ENCODE measurements around the gene CLDN5. TPM values are rescaled to one million over a fixed set of nuclear protein-coding genes. Genes with fewer than 3 reads are reported as not detected.

Gene CLDN5
- total and polyA plus RNA-seq, 2 experiments from 2014 or later = 2.0 to 3.2 TPM

DNA sequence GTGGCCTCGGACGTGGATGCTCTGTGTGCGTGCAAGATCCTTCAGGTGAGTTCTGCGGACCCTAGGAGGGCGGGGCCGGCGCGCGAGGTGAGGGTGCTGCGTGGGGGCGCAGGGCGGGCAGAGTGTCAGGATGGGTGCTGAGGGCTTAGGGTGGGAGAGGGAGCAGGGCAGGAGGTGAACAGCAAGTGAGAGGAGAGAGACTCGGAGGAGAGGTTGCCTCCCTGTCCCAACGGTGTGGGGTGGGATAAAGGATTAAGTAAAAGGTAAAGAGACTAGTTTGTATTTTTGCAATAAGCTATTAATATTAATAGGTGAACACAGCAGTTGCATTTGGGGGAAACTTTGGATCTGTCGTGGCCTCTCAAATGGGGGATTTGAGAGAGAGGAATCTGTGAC lies 44.0 kb downstream of the CLDN5 start:
- Histone ChIP-seq H3K9me2 (ENCODE audit: insufficient read depth) (no peaks in the 10 kb centered on the region), H3K36me3 (ENCODE audit: insufficient read depth) (peaks cover 20% of the 10 kb centered on the region), H3K4me1 (ENCODE audit: insufficient read depth) (peaks cover 13% of the 10 kb centered on the region), H3K4me2 (peak overlapping the region; percentile 96), H3K4me3 (peak overlapping the region; percentile 55), H4K20me1 (replicated peaks; ENCODE audit: insufficient read depth) (peaks cover 36% of the 10 kb centered on the region), H3K27me3 (ENCODE audit: insufficient read depth) (no peaks in the 10 kb centered on the region), H2AFZ (0 out of 2 replicates have a peak overlapping the region, but pooled peaks have one; percentile 18), H3K27ac (ENCODE audit: low read depth) (no peak overlapping the region), H3F3A (replicated peaks; ENCODE audit: low read depth) (no peaks in the 10 kb centered on the region), H3K79me2 (replicated peaks; ENCODE audit: insufficient read depth) (peaks cover 49% of the 10 kb centered on the region)
- ATAC-seq (peak; percentile 11), DNase-seq (ENCODE audit: low spot score) (no peak)
- Mint-ChIP-seq H3K4me3 (peak overlapping the region; percentile 97), H3K27ac (peak overlapping the region; percentile 100), H3K27me3 (ENCODE audit: insufficient read depth, low read depth, poor library complexity) (peaks cover 3% of the 10 kb centered on the region), H3K9me3 (no peaks in the 10 kb centered on the region), H3K4me1 (peaks cover 17% of the 10 kb centered on the region), H3K36me3 (ENCODE audit: low read depth) (peaks cover 25% of the 10 kb centered on the region)
- TF ChIP-seq ETS1 (IDR thresholded peaks at IDR 0.05) (no peak), NANOG (IDR thresholded peaks at IDR 0.05; ENCODE audit: borderline replicate concordance) (no peak), JUNB (IDR thresholded peaks at IDR 0.05; ENCODE audit: unreplicated experiment) (no peak), EZH2phosphoT487 (IDR thresholded peaks at IDR 0.05; ENCODE audit: unreplicated experiment) (no peak), STAT1 (IDR thresholded peaks at IDR 0.05; ENCODE audit: unreplicated experiment) (no peak), REST (IDR thresholded peaks at IDR 0.05; ENCODE audit: unreplicated experiment) (no peak), ZNF331 (CRISPR knock-in tag; IDR thresholded peaks at IDR 0.05; ENCODE audit: low read depth) (no peak), EZH2 (IDR thresholded peaks at IDR 0.05; ENCODE audit: low read depth, unreplicated experiment) (no peak), ZNF114 (CRISPR knock-in tag; IDR thresholded peaks at IDR 0.05) (no peak), CREB1 (CRISPR knock-in tag; IDR thresholded peaks at IDR 0.05; ENCODE audit: low read depth) (no peak), POLR2AphosphoS5 (IDR thresholded peaks at IDR 0.05; ENCODE audit: low read depth) (no peak), ZNF462 (CRISPR knock-in tag; IDR thresholded peaks at IDR 0.05) (no peak)
- TF ChIP-seq, protein P1, sequence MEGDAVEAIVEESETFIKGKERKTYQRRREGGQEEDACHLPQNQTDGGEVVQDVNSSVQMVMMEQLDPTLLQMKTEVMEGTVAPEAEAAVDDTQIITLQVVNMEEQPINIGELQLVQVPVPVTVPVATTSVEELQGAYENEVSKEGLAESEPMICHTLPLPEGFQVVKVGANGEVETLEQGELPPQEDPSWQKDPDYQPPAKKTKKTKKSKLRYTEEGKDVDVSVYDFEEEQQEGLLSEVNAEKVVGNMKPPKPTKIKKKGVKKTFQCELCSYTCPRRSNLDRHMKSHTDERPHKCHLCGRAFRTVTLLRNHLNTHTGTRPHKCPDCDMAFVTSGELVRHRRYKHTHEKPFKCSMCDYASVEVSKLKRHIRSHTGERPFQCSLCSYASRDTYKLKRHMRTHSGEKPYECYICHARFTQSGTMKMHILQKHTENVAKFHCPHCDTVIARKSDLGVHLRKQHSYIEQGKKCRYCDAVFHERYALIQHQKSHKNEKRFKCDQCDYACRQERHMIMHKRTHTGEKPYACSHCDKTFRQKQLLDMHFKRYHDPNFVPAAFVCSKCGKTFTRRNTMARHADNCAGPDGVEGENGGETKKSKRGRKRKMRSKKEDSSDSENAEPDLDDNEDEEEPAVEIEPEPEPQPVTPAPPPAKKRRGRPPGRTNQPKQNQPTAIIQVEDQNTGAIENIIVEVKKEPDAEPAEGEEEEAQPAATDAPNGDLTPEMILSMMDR (conservative IDR thresholded peaks at IDR 0.05; ENCODE audit: low read depth in 2 of 2) = no peak
